Calu3 (cell line): ENCODE measurements around the gene AAMP. TPM values are rescaled to one million over a fixed set of nuclear protein-coding genes. Genes with fewer than 3 reads are reported as not detected.
A peak's percentile ranks its signal among the peaks of the same experiment; 100 is the strongest.

Experiments used
- BruUV-seq: library from RNA; stranded (reverse); fragments of 400-500 nt; replicated peaks from 2 replicates; lab custom pipeline; 2021; lab: Mats Ljungman, UMichigan
- CTCF ChIA-PET: fragments of 300-600 bp; sonication (Branson Sonifier 250); formaldehyde crosslinking; loops from one replicate; lab custom pipeline; 2022; ENCODE audit warnings: antibody characterized with exemption; lab: Charles Lee
- DNase-seq: peaks from one replicate; pipeline ENCODE4 v3.0.0; 2022
- H3K27ac Mint-ChIP-seq: one replicate; pipeline ENCODE4 v1.8.0; 2022; ENCODE audit warnings: mixed read lengths; ENCODE audit not compliant: unreplicated experiment
- H3K27me3 Mint-ChIP-seq: one replicate; pipeline ENCODE4 v1.8.0; 2022; ENCODE audit warnings: mixed read lengths; ENCODE audit not compliant: unreplicated experiment
- H3K36me3 Mint-ChIP-seq: one replicate; pipeline ENCODE4 v1.8.0; 2022; ENCODE audit warnings: mild to moderate bottlenecking, moderate library complexity, mixed read lengths; ENCODE audit not compliant: insufficient read depth, unreplicated experiment
- H3K4me1 Mint-ChIP-seq: one replicate; pipeline ENCODE4 v1.8.0; 2022; ENCODE audit warnings: mild to moderate bottlenecking, low read depth, mixed read lengths; ENCODE audit not compliant: unreplicated experiment
- H3K4me3 Mint-ChIP-seq: one replicate; pipeline ENCODE4 v1.8.0; 2022; ENCODE audit warnings: mild to moderate bottlenecking, low read depth, moderate library complexity, mixed read lengths; ENCODE audit not compliant: unreplicated experiment
- H3K9me3 Mint-ChIP-seq: one replicate; pipeline ENCODE4 v1.8.0; 2022; ENCODE audit warnings: low read depth, mixed read lengths; ENCODE audit not compliant: unreplicated experiment
- intact Hi-C: fragments of 100-400 bp; cut with micrococcal nuclease; formaldehyde crosslinking; loops from one replicate; pipeline ENCODE4 v1.10.0; 2022; ENCODE audit not compliant: unreplicated experiment
- total RNA-seq: library from RNA; stranded (reverse); gene quantifications from 2 replicates; pipeline ENCODE4 v1.2.3, GENCODE V29; 2022
- TF ChIP-seq, protein P1 (sequence below): fragments of 200-600 bp; IDR thresholded peaks from one replicate; pipeline ENCODE4 v1.8.0; 2022; ENCODE audit warnings: antibody characterized with exemption; ENCODE audit not compliant: unreplicated experiment

Gene AAMP
- total RNA-seq, 1 experiment from 2014 or later, result 102 TPM

DNA sequence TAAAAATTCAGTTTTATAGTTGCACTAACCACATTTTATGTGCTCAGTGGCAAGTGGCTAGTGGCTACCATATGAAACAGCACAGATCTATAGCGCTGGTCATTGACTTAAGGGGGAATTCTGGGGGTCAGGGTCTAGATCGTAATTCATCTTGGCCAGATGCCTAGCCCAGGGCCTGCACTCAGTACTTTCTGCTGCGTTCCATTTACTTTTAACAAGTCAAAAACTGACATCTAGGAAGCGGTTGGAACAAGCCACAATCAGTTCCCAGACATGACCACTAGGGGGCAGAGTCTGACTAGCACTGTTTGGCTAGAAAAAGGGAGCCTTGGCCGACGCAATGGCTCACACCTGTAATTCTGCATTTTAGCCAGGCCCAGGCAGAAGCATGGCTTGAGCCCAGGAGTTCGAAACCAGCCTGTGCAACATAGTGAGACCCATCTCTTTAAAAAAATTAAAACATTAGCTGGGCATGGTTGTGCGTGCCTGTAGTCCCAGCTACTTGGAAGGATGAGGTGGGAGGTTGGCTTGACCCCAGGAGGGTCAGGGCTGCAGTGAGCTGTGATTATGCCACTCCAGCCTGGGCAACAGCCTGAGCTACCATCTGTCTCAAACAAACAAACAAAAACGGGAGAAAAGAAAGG is 31.4 kb upstream of the AAMP start:
- peaks cover 42% of the 10 kb centered on the region for H3K4me1 Mint-ChIP-seq
- TF ChIP-seq, protein P1, sequence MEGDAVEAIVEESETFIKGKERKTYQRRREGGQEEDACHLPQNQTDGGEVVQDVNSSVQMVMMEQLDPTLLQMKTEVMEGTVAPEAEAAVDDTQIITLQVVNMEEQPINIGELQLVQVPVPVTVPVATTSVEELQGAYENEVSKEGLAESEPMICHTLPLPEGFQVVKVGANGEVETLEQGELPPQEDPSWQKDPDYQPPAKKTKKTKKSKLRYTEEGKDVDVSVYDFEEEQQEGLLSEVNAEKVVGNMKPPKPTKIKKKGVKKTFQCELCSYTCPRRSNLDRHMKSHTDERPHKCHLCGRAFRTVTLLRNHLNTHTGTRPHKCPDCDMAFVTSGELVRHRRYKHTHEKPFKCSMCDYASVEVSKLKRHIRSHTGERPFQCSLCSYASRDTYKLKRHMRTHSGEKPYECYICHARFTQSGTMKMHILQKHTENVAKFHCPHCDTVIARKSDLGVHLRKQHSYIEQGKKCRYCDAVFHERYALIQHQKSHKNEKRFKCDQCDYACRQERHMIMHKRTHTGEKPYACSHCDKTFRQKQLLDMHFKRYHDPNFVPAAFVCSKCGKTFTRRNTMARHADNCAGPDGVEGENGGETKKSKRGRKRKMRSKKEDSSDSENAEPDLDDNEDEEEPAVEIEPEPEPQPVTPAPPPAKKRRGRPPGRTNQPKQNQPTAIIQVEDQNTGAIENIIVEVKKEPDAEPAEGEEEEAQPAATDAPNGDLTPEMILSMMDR, result peak; percentile 98
- no peak overlapping the region for H3K4me3 Mint-ChIP-seq
- CTCF ChIA-PET, result interaction anchor here (0.8 to 1.2 kb wide), 2 partner anchors 54 to 95 kb away, joined by 4 read pairs; no protein-coding TSS in a partner anchor
- H3K27ac Mint-ChIP-seq, result no peak overlapping the region
- intact Hi-C loops, result loop anchor here (1.0 to 2.0 kb wide), 2 partner anchors 55 to 96 kb away; partner anchors contain the start of gene CATIP
- DNase-seq, result peak; percentile 91
- no peaks in the 10 kb centered on the region for H3K9me3 Mint-ChIP-seq
- peaks cover 14% of the 10 kb centered on the region for H3K36me3 Mint-ChIP-seq
- BruUV-seq, result no TSS peak
- H3K27me3 Mint-ChIP-seq, result no peaks in the 10 kb centered on the region

DNA sequence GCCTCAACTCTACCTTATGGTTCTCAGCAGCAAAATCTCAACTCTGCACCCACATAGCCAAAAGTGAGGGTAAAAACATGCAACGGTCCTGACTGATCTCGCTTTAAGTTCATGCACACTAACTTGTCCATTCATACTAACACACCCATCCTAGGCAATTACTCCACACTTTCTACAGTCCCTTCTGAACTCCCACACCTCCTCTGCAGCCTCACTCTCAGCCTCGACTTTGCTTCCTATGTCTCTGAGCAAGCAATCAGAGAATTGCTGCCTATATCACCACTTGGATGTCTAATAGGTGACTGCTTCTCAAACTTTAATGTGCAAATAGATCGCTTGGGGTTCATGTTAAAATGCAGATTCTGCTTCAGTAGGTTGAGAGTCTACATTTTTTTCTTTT is 30.2 kb upstream of the AAMP start:
- intact Hi-C loops, result loop anchor here (2.0 kb wide), 1 partner anchor 97 kb away; no protein-coding TSS in a partner anchor
- CTCF ChIA-PET, result no interaction called here
- no TSS peak for BruUV-seq
- peak overlapping the region; percentile 55 for H3K27ac Mint-ChIP-seq
- no peaks in the 10 kb centered on the region for H3K9me3 Mint-ChIP-seq
- H3K4me3 Mint-ChIP-seq, result no peak overlapping the region
- no peaks in the 10 kb centered on the region for H3K27me3 Mint-ChIP-seq
- peaks cover 46% of the 10 kb centered on the region for H3K4me1 Mint-ChIP-seq
- TF ChIP-seq, protein P1, result no peak
- no peak for DNase-seq
- peaks cover 17% of the 10 kb centered on the region for H3K36me3 Mint-ChIP-seq

DNA sequence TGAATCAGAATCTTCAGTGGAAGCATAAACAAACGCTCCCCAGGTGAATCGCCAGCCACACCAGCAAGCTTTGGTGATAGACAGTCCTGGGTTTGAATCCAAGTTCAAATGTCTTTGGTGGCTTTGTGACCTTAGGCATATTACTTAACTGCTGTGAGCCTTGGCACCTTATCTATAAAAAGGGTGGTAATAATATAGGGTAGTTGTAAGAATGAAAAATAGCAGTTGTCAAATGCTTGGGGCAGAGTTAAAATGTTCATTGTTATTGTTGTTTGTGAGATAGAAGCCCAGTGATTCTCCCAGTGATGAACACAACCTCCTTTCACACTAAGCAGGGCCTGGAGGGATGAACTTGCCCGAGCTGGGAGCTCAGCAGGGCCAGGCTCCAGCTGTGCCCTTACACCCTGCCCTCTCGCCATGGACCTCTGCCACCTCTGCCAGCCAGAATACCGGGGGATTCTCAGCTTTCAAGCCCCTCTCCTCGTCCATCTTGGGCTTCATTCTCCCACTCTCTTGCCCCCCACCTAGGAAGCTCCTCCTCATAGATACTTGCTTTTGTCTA is 28.5 kb upstream of the AAMP start:
- no peak overlapping the region for H3K4me3 Mint-ChIP-seq
- CTCF ChIA-PET, result interaction anchor here (0.6 to 1.6 kb wide), 7 partner anchors 11 to 823 kb away, joined by 3 to 4 read pairs (median 3); no protein-coding TSS in a partner anchor
- no TSS peak for BruUV-seq

DNA sequence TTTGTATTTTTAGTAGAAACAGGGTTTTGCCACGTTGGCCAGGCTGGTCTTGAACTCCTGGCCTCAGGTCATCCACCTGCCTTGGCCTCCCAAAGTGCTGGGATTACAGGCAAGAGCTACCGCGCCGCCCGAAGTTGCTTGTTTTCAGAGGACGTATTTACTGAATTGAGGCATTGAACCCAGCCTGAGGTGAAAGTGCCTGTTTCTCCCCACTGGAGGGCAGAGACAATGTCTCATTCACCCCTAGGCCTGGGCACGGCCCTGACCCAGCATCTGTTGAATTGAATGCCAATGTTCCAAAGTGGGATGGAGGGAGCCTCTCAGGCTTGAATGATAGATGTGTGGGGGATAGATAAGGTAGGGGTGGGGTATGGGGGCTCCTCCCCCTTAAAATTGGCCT is 26.9 kb upstream of the AAMP start:
- peaks cover 64% of the 10 kb centered on the region for H3K4me1 Mint-ChIP-seq
- CTCF ChIA-PET, result interaction anchor here (1.5 to 1.7 kb wide), 3 partner anchors 13 to 99 kb away, joined by 4 to 11 read pairs (median 4); no protein-coding TSS in a partner anchor
- H3K27ac Mint-ChIP-seq, result peak overlapping the region; percentile 55
- no TSS peak for BruUV-seq
- intact Hi-C loops, result no loop called here
- no peaks in the 10 kb centered on the region for H3K9me3 Mint-ChIP-seq
- no peaks in the 10 kb centered on the region for H3K27me3 Mint-ChIP-seq
- H3K36me3 Mint-ChIP-seq, result peaks cover 40% of the 10 kb centered on the region
- H3K4me3 Mint-ChIP-seq, result no peak overlapping the region
- TF ChIP-seq, protein P1, result no peak
- no peak for DNase-seq

More for the DNA sequence above, 28.5 kb upstream of the AAMP start:
- Mint-ChIP-seq H3K4me1 (peaks cover 63% of the 10 kb centered on the region), H3K36me3 (peaks cover 33% of the 10 kb centered on the region), H3K27ac (peak overlapping the region; percentile 55), H3K27me3 (no peaks in the 10 kb centered on the region), H3K9me3 (no peaks in the 10 kb centered on the region)
- no peak for DNase-seq
- TF ChIP-seq, protein P1, result no peak
- intact Hi-C loops, result no loop called here
